Activated CD4-positive, alpha-beta T cell treated with anti-CD3 and anti-CD28 coated beads for 36 hours (primary cell): ENCODE results near the gene MLST8. TPM values are rescaled to one million over a fixed set of nuclear protein-coding genes. Genes with fewer than 3 reads are reported as not detected.

Experiments
- ATAC-seq: fragments of 200-7000 bp; cut with Tn5 transposase; one replicate; pipeline ENCODE4 v1.10.0; 2021; ENCODE audit warnings: mild to moderate bottlenecking, moderate library complexity
- CTCF ChIA-PET: fragments of 350-600 bp; sonication (Branson Sonifier 250); formaldehyde crosslinking; loops from one replicate; lab custom pipeline; 2021; ENCODE audit warnings: antibody characterized with exemption; lab: Charles Lee
- POLR2A ChIA-PET: fragments of 350-600 bp; sonication (Branson Sonifier 250); formaldehyde crosslinking; loops from one replicate; lab custom pipeline; 2021; ENCODE audit warnings: antibody characterized with exemption, inconsistent platforms; lab: Charles Lee
- DNase-seq: peaks from one replicate; pipeline ENCODE4 v3.0.0-alpha.2; 2020
- H3K27ac Mint-ChIP-seq: one replicate; pipeline ENCODE4 v1.8.0; 2021; ENCODE audit warnings: mixed read lengths
- H3K27me3 Mint-ChIP-seq: one replicate; pipeline ENCODE4 v1.8.0; 2021; ENCODE audit warnings: mixed read lengths
- H3K36me3 Mint-ChIP-seq: one replicate; pipeline ENCODE4 v1.8.0; 2021; ENCODE audit warnings: low read depth, mixed read lengths
- H3K4me1 Mint-ChIP-seq: one replicate; pipeline ENCODE4 v1.8.0; 2021; ENCODE audit warnings: mixed read lengths
- H3K4me3 Mint-ChIP-seq: one replicate; pipeline ENCODE4 v1.8.0; 2021; ENCODE audit warnings: mild to moderate bottlenecking, moderate library complexity, mixed read lengths
- H3K9me3 Mint-ChIP-seq: one replicate; pipeline ENCODE4 v1.8.0; 2021; ENCODE audit warnings: low read depth, mixed read lengths
- intact Hi-C, 2 experiments: fragments of 100-400 bp; cut with DNase I in 1 of 2; cut with micrococcal nuclease in 1 of 2; formaldehyde crosslinking; loops; one replicate each; pipeline versions ENCODE4 v1.14.2 to v1.15.1; 2022 to 2024; cut with DNase I, micrococcal nuclease
- total RNA-seq, 2 experiments: library from RNA; stranded (reverse); gene quantifications; one replicate each; pipeline ENCODE4 v1.2.3, GENCODE V29; 2021

The MLST8 gene
- total RNA-seq, 2 experiments from 2014 or later, result 61.3 to 76.1 TPM

DNA sequence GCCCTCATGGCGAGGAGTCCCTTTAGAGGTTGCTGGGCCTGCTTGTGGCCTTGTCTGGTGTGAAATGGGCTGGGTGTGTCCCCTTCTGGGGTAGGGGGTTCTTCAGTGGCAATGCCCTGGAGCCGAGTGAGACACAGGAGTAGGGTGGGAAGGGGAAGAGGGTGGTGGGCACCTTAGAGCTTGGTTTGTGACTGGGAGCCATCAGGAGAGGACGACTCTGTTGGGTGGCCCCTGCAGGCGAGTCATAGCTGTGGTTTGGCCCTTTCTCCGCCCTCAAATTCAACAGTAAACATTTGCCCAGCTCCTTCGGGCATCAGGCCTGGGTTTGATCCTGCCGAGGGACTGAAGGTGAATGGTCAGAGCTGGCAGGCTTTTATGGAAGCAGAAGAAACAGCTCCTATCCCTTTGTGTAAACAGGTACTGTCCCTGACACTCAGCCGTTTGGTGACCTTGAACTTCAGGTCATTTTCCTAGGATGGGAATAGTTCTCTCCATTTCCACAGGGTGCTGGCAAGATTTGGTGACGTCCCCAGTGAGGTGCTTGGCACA is 21.1 kb downstream of the MLST8 start:
- ATAC-seq (no peak), DNase-seq (no peak)
- ChIA-PET POLR2A (no interaction called here), CTCF (interaction anchor here (0.6 kb wide), 1 partner anchor 32 kb away, joined by 3 read pairs; no protein-coding TSS in a partner anchor)
- Mint-ChIP-seq H3K4me3 (no peak overlapping the region), H3K27me3 (no peaks in the 10 kb centered on the region), H3K36me3 (peaks cover 18% of the 10 kb centered on the region), H3K4me1 (peaks cover 15% of the 10 kb centered on the region), H3K27ac (no peak overlapping the region), H3K9me3 (no peaks in the 10 kb centered on the region)
- intact Hi-C loops, result loop anchor here in 1 of 2 experiments (10.0 kb wide), 1 partner anchor 528 kb away; the partner anchor contains the start of gene SRRM2

DNA sequence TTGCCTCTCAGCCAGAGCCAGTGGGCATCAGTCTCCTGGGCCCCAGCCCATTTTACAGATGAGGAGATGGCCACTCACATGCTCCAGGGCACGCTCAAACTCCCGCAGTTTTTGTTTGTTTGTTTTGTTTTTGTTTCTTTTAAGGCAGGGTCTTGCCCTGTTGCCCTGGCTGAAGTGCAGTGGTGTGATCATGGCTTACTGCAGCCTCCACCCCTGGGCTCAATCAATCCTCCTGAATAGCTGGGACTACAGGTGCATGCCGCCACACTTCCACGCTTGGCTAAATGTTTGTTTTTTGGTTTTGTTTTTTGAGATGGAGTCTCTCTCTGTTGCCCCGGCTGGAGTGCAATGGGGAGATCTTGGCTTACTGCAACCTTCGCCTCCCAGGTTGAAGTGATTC is 21.7 kb downstream of the MLST8 start:
- intact Hi-C loops, result loop anchor here in 1 of 2 experiments (10.0 kb wide), 1 partner anchor 528 kb away; the partner anchor contains the start of gene SRRM2
- ChIA-PET CTCF (no interaction called here), POLR2A (interaction anchor here (0.8 kb wide), 1 partner anchor 28 kb away, joined by 3 read pairs; no protein-coding TSS in a partner anchor)
- H3K27ac Mint-ChIP-seq, result no peak overlapping the region
- no peak overlapping the region for H3K4me3 Mint-ChIP-seq
- DNase-seq (no peak), ATAC-seq (no peak)
- no peaks in the 10 kb centered on the region for H3K27me3 Mint-ChIP-seq
- peaks cover 15% of the 10 kb centered on the region for H3K4me1 Mint-ChIP-seq
- peaks cover 19% of the 10 kb centered on the region for H3K36me3 Mint-ChIP-seq
- H3K9me3 Mint-ChIP-seq, result no peaks in the 10 kb centered on the region

GRCh38 chr16:2228161-2228824 is 23.0 kb downstream of the MLST8 start:
- H3K36me3 Mint-ChIP-seq, result peaks cover 20% of the 10 kb centered on the region
- H3K27me3 Mint-ChIP-seq, result no peaks in the 10 kb centered on the region
- no peak overlapping the region for H3K27ac Mint-ChIP-seq
- intact Hi-C loops, result loop anchor here in 1 of 2 experiments (10.0 kb wide), 1 partner anchor 527 kb away; the partner anchor contains the start of gene SRRM2
- no peak for ATAC-seq
- H3K4me3 Mint-ChIP-seq, result no peak overlapping the region
- no peaks in the 10 kb centered on the region for H3K9me3 Mint-ChIP-seq
- DNase-seq, result no peak
- POLR2A ChIA-PET, result no interaction called here
- H3K4me1 Mint-ChIP-seq, result peaks cover 15% of the 10 kb centered on the region
- CTCF ChIA-PET, result no interaction called here

- no peak overlapping the region for H3K4me3 Mint-ChIP-seq
- H3K9me3 Mint-ChIP-seq, result no peaks in the 10 kb centered on the region
- POLR2A ChIA-PET, result no interaction called here
- no peak for DNase-seq
- peaks cover 23% of the 10 kb centered on the region for H3K36me3 Mint-ChIP-seq
- peaks cover 14% of the 10 kb centered on the region for H3K4me1 Mint-ChIP-seq
- intact Hi-C loops, result loop anchor here in 1 of 2 experiments (10.0 kb wide), 1 partner anchor 526 kb away; the partner anchor contains the start of gene SRRM2
- CTCF ChIA-PET, result no interaction called here
- no peak overlapping the region for H3K27ac Mint-ChIP-seq
- no peaks in the 10 kb centered on the region for H3K27me3 Mint-ChIP-seq
- ATAC-seq, result no peak
Observed at GRCh38 chr16:2229091-2229490, 23.8 kb downstream of the MLST8 start.

DNA sequence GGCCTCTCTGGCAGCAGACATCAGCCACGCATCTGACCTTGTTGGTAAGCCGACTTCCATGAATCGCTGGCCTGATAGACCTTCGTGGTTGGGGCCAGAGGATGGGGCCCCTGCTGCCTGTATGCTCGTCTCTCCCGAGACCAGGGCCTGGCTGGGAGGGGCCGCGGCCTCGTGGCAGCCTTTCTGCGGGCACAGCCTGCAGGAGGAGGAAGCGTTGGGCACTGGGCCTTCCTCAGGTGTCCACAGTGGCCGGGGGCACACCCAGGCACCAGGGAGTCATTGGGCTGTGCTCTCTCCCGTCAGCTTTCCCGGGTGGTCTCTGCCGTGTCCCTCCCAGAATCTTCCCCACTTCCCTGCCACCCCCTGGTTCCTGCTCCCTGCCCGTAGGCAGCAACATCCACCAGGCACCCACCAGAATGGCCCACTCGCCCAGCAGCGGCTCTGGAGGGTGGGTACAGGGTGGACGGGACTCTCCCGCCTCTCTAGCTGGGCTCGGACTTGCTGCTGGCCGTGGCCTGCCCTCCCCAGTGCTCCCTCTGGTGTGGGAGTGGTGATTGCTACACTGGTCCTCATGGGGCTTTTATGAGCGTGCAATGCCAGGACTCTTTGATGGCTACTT is 24.5 kb downstream of the MLST8 start:
- no peak overlapping the region for H3K4me3 Mint-ChIP-seq
- peaks cover 10% of the 10 kb centered on the region for H3K4me1 Mint-ChIP-seq
- H3K27me3 Mint-ChIP-seq, result no peaks in the 10 kb centered on the region
- H3K36me3 Mint-ChIP-seq, result peaks cover 24% of the 10 kb centered on the region
- H3K9me3 Mint-ChIP-seq, result no peaks in the 10 kb centered on the region
- ChIA-PET CTCF (no interaction called here), POLR2A (no interaction called here)
- DNase-seq (no peak), ATAC-seq (no peak)
- no peak overlapping the region for H3K27ac Mint-ChIP-seq
- intact Hi-C loops, result loop anchor here in 1 of 2 experiments (10.0 kb wide), 1 partner anchor 525 kb away; the partner anchor contains the start of gene SRRM2

GRCh38 chr16:2230376-2230775 is 25.1 kb downstream of the MLST8 start:
- peaks cover 8% of the 10 kb centered on the region for H3K4me1 Mint-ChIP-seq
- H3K9me3 Mint-ChIP-seq, result no peaks in the 10 kb centered on the region
- CTCF ChIA-PET, result interaction anchor here (0.6 kb wide), 1 partner anchor 188 kb away, joined by 3 read pairs; no protein-coding TSS in a partner anchor
- ATAC-seq (no peak), DNase-seq (no peak)
- H3K36me3 Mint-ChIP-seq, result peaks cover 29% of the 10 kb centered on the region
- peaks cover 1% of the 10 kb centered on the region for H3K27me3 Mint-ChIP-seq
- intact Hi-C loops, result no loop called here
- POLR2A ChIA-PET, result no interaction called here
- no peak overlapping the region for H3K27ac Mint-ChIP-seq
- H3K4me3 Mint-ChIP-seq, result no peak overlapping the region

DNA sequence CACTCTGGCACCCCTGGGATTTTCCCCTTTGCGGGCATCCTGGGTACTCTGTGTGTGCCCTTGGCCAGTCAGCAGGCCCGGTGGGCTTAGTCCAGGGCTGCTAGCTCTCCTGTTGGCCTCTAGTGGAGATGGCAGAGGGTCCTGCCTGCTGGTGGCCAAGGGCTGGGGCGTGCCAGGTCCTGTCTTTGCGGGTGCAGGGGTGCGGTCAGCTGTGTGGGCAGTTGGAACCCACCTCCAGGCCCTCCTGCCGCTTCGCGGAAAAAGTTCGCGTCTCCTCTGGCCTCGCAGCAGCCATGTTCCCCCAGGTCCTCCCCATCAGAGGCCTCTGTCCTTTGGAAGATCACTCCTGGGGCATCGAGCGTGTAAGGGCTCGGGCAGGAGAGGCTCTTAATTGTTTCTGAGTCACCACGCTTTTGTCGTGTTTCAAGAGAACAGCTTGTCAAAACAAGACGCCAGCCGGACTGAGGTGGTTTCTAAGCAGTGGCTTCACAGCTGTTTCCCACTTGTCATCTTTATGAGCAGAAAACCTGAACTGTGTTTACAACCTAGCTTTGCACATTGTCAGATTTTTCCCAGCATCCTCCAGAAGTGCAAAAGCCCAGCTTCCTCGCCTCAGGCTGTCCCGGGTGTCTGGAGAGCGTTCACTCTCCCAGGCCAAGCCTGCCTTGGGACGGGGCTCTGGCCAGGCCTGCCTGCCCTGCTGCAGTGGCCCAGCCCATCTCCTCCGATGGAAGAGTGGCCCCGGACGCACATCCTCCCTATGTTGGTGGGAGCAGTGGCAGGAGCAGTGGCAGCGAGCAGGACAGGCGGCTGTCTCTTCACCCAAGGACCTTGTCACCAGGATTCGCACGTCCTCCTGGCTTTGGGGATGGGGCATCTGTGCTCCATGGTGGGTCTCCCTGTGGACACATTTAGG is 26.0 kb downstream of the MLST8 start:
- H3K27ac Mint-ChIP-seq, result no peak overlapping the region

GRCh38 chr16:2232094-2232990 is 27.1 kb downstream of the MLST8 start:
- POLR2A ChIA-PET, result interaction anchor here (1.4 kb wide), 1 partner anchor 19 kb away, joined by 4 read pairs; the partner anchor contains the start of gene ECI1
- no peak for DNase-seq
- H3K27ac Mint-ChIP-seq, result no peak overlapping the region
- H3K4me3 Mint-ChIP-seq, result no peak overlapping the region
- no peak for ATAC-seq
- CTCF ChIA-PET, result no interaction called here
- peaks cover 2% of the 10 kb centered on the region for H3K27me3 Mint-ChIP-seq
- intact Hi-C loops, result no loop called here
- peaks cover 23% of the 10 kb centered on the region for H3K36me3 Mint-ChIP-seq
- H3K9me3 Mint-ChIP-seq, result no peaks in the 10 kb centered on the region
- H3K4me1 Mint-ChIP-seq, result peaks cover 2% of the 10 kb centered on the region

More for the DNA sequence above, 26.0 kb downstream of the MLST8 start:
- intact Hi-C loops, result no loop called here
- DNase-seq, result no peak
- Mint-ChIP-seq H3K9me3 (no peaks in the 10 kb centered on the region), H3K4me1 (peaks cover 4% of the 10 kb centered on the region), H3K27me3 (peaks cover 2% of the 10 kb centered on the region), H3K4me3 (no peak overlapping the region), H3K36me3 (peaks cover 26% of the 10 kb centered on the region)
- no peak for ATAC-seq
- ChIA-PET POLR2A (no interaction called here), CTCF (interaction anchor here (0.6 to 0.7 kb wide), 2 partner anchors 148 to 187 kb away, joined by 3 read pairs; no protein-coding TSS in a partner anchor)

- Mint-ChIP-seq H3K36me3 (peaks cover 20% of the 10 kb centered on the region), H3K4me1 (peaks cover 2% of the 10 kb centered on the region), H3K9me3 (no peaks in the 10 kb centered on the region), H3K27ac (no peak overlapping the region), H3K27me3 (peaks cover 2% of the 10 kb centered on the region), H3K4me3 (no peak overlapping the region)
- POLR2A ChIA-PET, result interaction anchor here (1.4 kb wide), 1 partner anchor 18 kb away, joined by 4 read pairs; the partner anchor contains the start of gene ECI1
- DNase-seq (no peak), ATAC-seq (no peak)
- CTCF ChIA-PET, result no interaction called here
- intact Hi-C loops, result no loop called here
Observed at GRCh38 chr16:2233046-2233775, 28.0 kb downstream of the MLST8 start.
